GM18519 (cell line): ENCODE data around the gene HHIPL1.

Experiments
- ATAC-seq: cut with Tn5 transposase; IDR thresholded peaks from one replicate; pipeline ENCODE4 v1.9.1; 2021; ENCODE audit warnings: mild to moderate bottlenecking, moderate library complexity; ENCODE audit not compliant: unreplicated experiment, low FRiP score

The HHIPL1 gene

GRCh38 chr14:99673305-99674063, 28.6 kb downstream of the HHIPL1 start:
- no peak for ATAC-seq

- no peak for ATAC-seq
Observed at GRCh38 chr14:99674064-99674650, 29.2 kb downstream of the HHIPL1 start.

- ATAC-seq, result no peak
Observed at GRCh38 chr14:99674776-99675381, 29.9 kb downstream of the HHIPL1 start.

- no peak for ATAC-seq
Observed at GRCh38 chr14:99675382-99675835, 30.5 kb downstream of the HHIPL1 start.

GRCh38 chr14:99675951-99676350, 31.0 kb downstream of the HHIPL1 start:
- ATAC-seq, result no peak

- ATAC-seq, result no peak
Observed at GRCh38 chr14:99676657-99677056, 31.7 kb downstream of the HHIPL1 start.

GRCh38 chr14:99677231-99678140, 32.6 kb downstream of the HHIPL1 start:
- no peak for ATAC-seq

GRCh38 chr14:99678198-99678597, 33.3 kb downstream of the HHIPL1 start:
- ATAC-seq, result no peak

GRCh38 chr14:99679111-99679510, 34.2 kb downstream of the HHIPL1 start:
- no peak for ATAC-seq

GRCh38 chr14:99679543-99679942, 34.6 kb downstream of the HHIPL1 start:
- no peak for ATAC-seq

- no peak for ATAC-seq
Observed at GRCh38 chr14:99679996-99680395, 35.1 kb downstream of the HHIPL1 start.

GRCh38 chr14:99681101-99681831, 36.3 kb downstream of the HHIPL1 start:
- no peak for ATAC-seq

- ATAC-seq, result no peak
Observed at GRCh38 chr14:99681832-99682148, 36.9 kb downstream of the HHIPL1 start.

GRCh38 chr14:99682809-99683618, 38.1 kb downstream of the HHIPL1 start:
- peak; percentile 26 for ATAC-seq

- ATAC-seq, result peak; percentile 86
Observed at GRCh38 chr14:99683619-99684409, 38.9 kb downstream of the HHIPL1 start, which contains the start of gene CYP46A1. Gene CYP46A1, plus strand, starts transcription at chr14:99684298. Its CDS starts 120 bp downstream, at chr14:99684418.

- ATAC-seq, result peak; percentile 34
Observed at GRCh38 chr14:99684410-99684934, 39.5 kb downstream of the HHIPL1 start.

- no peak for ATAC-seq
Observed at GRCh38 chr14:99685151-99685591, 40.2 kb downstream of the HHIPL1 start.

GRCh38 chr14:99685596-99685995, 40.7 kb downstream of the HHIPL1 start:
- ATAC-seq, result no peak
